B cell (primary cell): Measurements from ENCODE around the gene ADAM11.

Source experiments
- CTCF ChIP-seq: fragments of 200-600 bp; IDR thresholded peaks from one replicate; pipeline ENCODE4 v1.8.0; 2022; ENCODE audit warnings: antibody characterized with exemption, mild to moderate bottlenecking
- EZH2 ChIP-seq: IDR thresholded peaks from 2 replicates; pipeline ENCODE4 v1.6.1; 2012; ENCODE audit warnings: borderline replicate concordance, low read depth, mild to moderate bottlenecking, moderate library complexity, low read length; ENCODE audit not compliant: insufficient read depth, poor library complexity, severe bottlenecking

GRCh38 chr17:44779211-44780025 lies 20.6 kb downstream of the ADAM11 start:
- peak; percentile 88 for TF ChIP-seq CTCF
- no peak for TF ChIP-seq EZH2
